Body of pancreas (tissue), 4 donors: Measurements from ENCODE around the gene AGPAT1. TPM values are rescaled to one million over a fixed set of nuclear protein-coding genes. Genes with fewer than 3 reads are reported as not detected.
A peak's percentile ranks its signal among the peaks of the same experiment; 100 is the strongest.

ENCODE experiments used
- ATAC-seq: fragments of 150-250 bp; one replicate; pipeline ENCODE4 v1.9.1; 2016
- DNase-seq, 4 donors: peaks; one replicate each; pipeline ENCODE4 v3.0.0-alpha.2; 2019
- H3K27ac ChIP-seq, 4 donors: fragments of 200-600 bp; sonication (generic); 1 replicate in 3 of 4; 2 replicates in 1 of 4; pipeline versions ENCODE4 v1.5.1 to v1.6.1; 2016 to 2019; ENCODE audit warnings: mild to moderate bottlenecking in 1 of 4, mixed read lengths in 1 of 4, moderate library complexity in 1 of 4
- H3K27me3 ChIP-seq, 2 donors: fragments of 200-600 bp; sonication (generic); one replicate each; pipeline ENCODE4 v1.6.0; 2016; ENCODE audit warnings: mild to moderate bottlenecking in 1 of 2
- H3K36me3 ChIP-seq, 2 donors: fragments of 200-600 bp; sonication (generic); replicated peaks in 1 of 2; 2 replicates each; pipeline ENCODE4 v1.5.1; 2016; ENCODE audit warnings: low read depth in 2 of 2; ENCODE audit not compliant: insufficient read depth in 1 of 2
- H3K4me1 ChIP-seq: fragments of 200-600 bp; sonication (generic); one replicate; pipeline ENCODE4 v1.6.0; 2016
- H3K4me3 ChIP-seq, 2 donors: fragments of 200-600 bp; sonication (generic); 1 replicate in 1 of 2; 2 replicates in 1 of 2; pipeline ENCODE4 v1.5.1; 2016 to 2019
- H3K9me3 ChIP-seq, 3 donors: fragments of 200-600 bp; sonication (generic); 1 replicate in 2 of 3; 2 replicates in 1 of 3; pipeline ENCODE4 v1.5.1; 2016
- POLR2A ChIP-seq, 3 donors: fragments of 450-650 bp; IDR thresholded peaks; one replicate each; pipeline ENCODE4 v1.6.1; 2016; ENCODE audit warnings: antibody characterized with exemption in 3 of 3, mild to moderate bottlenecking in 2 of 3
- WGBS, 2 donors: methylation state at CpG; one replicate each; pipeline ENCODE4 v1.1.5; 2017; 5-methylcytosine and 5-hydroxymethylcytosine counted together
- intact Hi-C: fragments of 100-400 bp; cut with DNase I; formaldehyde crosslinking; loops from one replicate; pipeline ENCODE4 v1.15.1; 2023
- total RNA-seq, 2 donors: library from RNA; depleted of rRNA; stranded (reverse); fragments of >200 nt; gene quantifications; one replicate each; pipeline ENCODE4 v1.1.0, GENCODE V29; 2016
- TF ChIP-seq, protein P1 (sequence below), 7 experiments: fragments of 450-650 bp in 4 of 7; fragments of 200-600 bp in 3 of 7; sonication (generic) in 3 of 7; IDR thresholded peaks; one replicate each; pipeline ENCODE4 v1.5.1; 2016 to 2019; ENCODE audit warnings: antibody characterized with exemption in 7 of 7

Gene AGPAT1
- total RNA-seq, 2 donors from 2014 or later: 13.2 to 16.1 TPM

DNA sequence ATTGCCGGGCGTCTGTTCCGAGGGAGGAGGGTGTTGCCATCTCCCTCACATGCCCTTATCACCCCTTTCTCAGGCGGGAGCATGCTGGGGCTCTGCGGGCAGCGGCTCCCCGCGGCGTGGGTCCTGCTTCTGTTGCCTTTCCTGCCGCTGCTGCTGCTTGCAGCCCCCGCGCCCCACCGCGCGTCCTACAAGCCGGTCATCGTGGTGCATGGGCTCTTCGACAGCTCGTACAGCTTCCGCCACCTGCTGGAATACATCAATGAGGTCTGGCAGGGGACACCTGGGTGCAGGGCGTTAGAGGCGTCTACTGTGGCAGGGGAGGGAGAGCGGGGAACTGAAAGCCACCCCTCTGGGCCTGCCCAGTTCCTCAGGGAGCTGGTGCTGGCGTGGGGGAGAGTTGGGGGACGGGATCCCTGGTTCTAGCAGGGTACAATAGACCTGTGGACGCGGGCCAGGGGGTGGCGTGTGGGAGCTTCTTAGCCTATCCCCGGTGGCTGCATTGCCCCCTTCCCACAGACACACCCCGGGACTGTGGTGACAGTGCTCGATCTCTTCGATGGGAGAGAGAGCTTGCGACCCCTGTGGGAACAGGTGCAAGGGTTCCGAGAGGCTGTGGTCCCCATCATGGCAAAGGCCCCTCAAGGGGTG is 21.2 kb downstream of the AGPAT1 start:
- TF ChIP-seq, protein P1, sequence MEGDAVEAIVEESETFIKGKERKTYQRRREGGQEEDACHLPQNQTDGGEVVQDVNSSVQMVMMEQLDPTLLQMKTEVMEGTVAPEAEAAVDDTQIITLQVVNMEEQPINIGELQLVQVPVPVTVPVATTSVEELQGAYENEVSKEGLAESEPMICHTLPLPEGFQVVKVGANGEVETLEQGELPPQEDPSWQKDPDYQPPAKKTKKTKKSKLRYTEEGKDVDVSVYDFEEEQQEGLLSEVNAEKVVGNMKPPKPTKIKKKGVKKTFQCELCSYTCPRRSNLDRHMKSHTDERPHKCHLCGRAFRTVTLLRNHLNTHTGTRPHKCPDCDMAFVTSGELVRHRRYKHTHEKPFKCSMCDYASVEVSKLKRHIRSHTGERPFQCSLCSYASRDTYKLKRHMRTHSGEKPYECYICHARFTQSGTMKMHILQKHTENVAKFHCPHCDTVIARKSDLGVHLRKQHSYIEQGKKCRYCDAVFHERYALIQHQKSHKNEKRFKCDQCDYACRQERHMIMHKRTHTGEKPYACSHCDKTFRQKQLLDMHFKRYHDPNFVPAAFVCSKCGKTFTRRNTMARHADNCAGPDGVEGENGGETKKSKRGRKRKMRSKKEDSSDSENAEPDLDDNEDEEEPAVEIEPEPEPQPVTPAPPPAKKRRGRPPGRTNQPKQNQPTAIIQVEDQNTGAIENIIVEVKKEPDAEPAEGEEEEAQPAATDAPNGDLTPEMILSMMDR (IDR thresholded peaks at IDR 0.05): peak; percentile 23 to 79 (median 68)
- peak in 2 of 3 donors; percentile 39 to 48 for TF ChIP-seq POLR2A (IDR thresholded peaks at IDR 0.05)
- Histone ChIP-seq H3K4me1 (peaks cover 25% of the 10 kb centered on the region), H3K4me3 (peak overlapping the region; percentile 72), H3K36me3 (no peaks in the 10 kb centered on the region), H3K27me3 (no peaks in the 10 kb centered on the region), H3K9me3 (no peaks in the 10 kb centered on the region), H3K27ac (peak overlapping the region; percentile 35 to 90 (median 77))
- intact Hi-C loops: loop anchor here (5.0 kb wide), 1 partner anchor 37 kb away; no protein-coding TSS in a partner anchor
- ATAC-seq (peak; percentile 78), DNase-seq (peak; percentile 73 to 85 (median 80))
- WGBS, 2 donors: 2 to 8% methylated on average over 14 to 34 of the region's 34 CpGs

DNA sequence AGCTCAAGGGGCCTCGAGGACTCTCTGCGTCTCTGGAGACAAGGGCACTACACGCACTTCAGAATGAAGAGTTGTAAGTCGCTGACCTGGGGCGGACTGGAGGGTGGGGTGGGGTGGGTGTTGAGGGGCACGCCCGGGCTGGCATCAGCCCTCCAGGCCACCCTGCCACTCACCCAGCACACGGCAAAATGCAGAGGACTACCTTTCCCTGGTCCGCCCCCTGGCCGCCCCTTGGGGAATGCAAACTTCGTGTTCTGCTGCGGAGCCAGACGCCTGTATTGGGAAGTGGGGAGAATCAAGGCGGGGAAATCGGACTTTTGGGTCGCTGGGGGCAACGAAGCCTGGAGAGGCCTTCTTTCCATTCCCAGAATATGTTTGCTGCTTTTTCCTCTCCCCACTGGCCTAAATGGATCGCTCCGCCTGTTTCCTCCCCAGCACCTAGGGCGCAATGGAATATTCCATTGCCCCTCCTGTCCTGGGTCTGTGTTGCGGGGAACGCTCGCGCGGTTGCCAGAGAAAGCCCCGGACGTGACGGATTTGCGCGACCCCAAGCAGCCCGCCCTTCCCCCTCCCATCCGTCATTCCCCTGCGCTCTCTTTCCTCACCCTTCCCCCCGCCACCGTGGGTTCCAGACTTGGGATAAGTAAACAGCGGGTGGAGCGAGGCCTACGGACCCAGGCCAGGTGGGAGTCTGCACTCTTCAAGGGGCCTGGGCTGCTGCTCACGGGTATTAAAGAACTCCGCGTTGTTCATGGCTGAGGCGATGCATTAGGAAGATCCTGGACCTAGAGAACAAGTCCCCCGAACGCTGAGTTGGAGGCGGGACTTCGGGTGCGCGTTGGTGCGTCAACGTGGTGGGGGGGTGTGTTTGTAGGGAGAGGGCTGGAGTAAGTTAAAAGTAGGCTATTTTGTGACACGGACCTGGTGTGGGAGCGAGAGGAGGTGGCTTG is 22.0 kb downstream of the AGPAT1 start, which contains the start of gene PPT2:
PPT2 (plus strand) TSS at position 578 of the 950 bp plus-strand sequence. CDS start 454 bp downstream, outside the sequence.
- Histone ChIP-seq H3K4me1 (peaks cover 29% of the 10 kb centered on the region), H3K9me3 (no peaks in the 10 kb centered on the region), H3K27ac (peak within 1 kb of the TSS; percentile 35 to 90 (median 77)), H3K36me3 (no peaks in the 10 kb centered on the region), H3K4me3 (peak within 1 kb of the TSS; percentile 72), H3K27me3 (peaks cover 0 to under 1% of the 10 kb centered on the region in 2 donors)
- intact Hi-C loops: no loop called here
- TF ChIP-seq, protein P1 (IDR thresholded peaks at IDR 0.05): peak in 4 of 7 experiments; percentile 7 to 32 (median 28)
- peak in 1 of 3 donors; percentile 16 for TF ChIP-seq POLR2A (IDR thresholded peaks at IDR 0.05)
- ATAC-seq (peak; percentile 81), DNase-seq (peak; percentile 77 to 90 (median 82))
- WGBS, 2 donors: 2 to 3% methylated on average over 18 to 52 of the region's 52 CpGs

DNA sequence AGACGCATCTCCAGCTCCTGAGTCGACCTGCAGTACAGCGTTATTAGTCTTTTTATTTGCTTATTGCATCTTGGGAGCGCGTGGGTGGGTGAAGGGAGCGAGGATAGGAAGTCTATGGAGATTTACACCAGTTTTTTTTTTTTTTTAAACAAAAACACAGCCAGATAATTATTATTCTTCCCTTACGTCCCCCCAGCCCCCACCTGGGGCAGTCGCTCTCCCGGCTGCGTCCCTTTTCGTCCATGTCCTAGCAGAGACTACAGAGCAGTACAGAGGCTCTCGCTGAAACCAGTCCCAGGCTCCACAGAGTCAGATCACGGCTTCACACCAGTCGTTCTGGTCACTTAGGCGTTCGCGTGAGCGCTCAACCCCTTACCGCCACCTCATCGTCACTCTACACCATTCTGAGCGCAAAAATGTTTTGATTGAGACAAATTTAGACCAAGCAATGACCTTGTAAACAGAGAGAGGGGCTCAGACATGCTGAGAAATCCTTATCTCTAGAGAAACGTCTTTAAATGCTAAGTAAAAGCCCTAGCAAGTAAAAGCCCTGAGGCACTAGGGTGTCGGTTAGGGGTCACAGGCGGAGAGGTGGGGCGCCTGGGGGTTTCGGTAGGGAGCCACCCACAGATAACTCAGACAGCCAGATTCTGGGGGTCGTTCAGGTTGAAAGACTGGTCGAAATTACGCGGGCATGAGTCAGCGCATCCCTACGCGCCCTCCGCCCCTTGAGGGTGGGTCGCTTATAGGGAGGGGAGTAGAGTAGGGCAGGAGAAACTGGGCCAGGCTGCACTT is 22.9 kb downstream of the AGPAT1 start:
- intact Hi-C loops: no loop called here
- peaks cover 0 to 8% of the 10 kb centered on the region in 2 donors for H3K27me3 ChIP-seq
- no peak for TF ChIP-seq POLR2A (IDR thresholded peaks at IDR 0.05)
- TF ChIP-seq, protein P1 (IDR thresholded peaks at IDR 0.05): no peak
- H3K36me3 ChIP-seq: no peaks in the 10 kb centered on the region
- H3K9me3 ChIP-seq: no peaks in the 10 kb centered on the region
- WGBS, 2 donors: 38 to 50% methylated on average over 35 of the region's 35 CpGs
- no peak for ATAC-seq
- H3K27ac ChIP-seq: peak overlapping the region; percentile 35 to 90 (median 77)
- H3K4me1 ChIP-seq: peaks cover 38% of the 10 kb centered on the region
- peak overlapping the region in 1 of 2 donors; percentile 72 for H3K4me3 ChIP-seq
- no peak for DNase-seq

- Histone ChIP-seq H3K27ac (peak within 1 kb of the TSS in 2 of 4 donors; percentile 1 to 90), H3K36me3 (no peaks in the 10 kb centered on the region), H3K27me3 (peaks cover 0 to 8% of the 10 kb centered on the region in 2 donors), H3K4me1 (peaks cover 39% of the 10 kb centered on the region), H3K4me3 (no peak within 1 kb of the TSS), H3K9me3 (no peaks in the 10 kb centered on the region)
- intact Hi-C loops: no loop called here
- DNase-seq (no peak), ATAC-seq (no peak)
- TF ChIP-seq, protein P1 (IDR thresholded peaks at IDR 0.05): no peak
- TF ChIP-seq POLR2A (IDR thresholded peaks at IDR 0.05): no peak
- WGBS, 2 donors: 42 to 44% methylated on average over 13 to 19 of the region's 24 CpGs
Observed at GRCh38 chr6:32151863-32152768, 23.8 kb downstream of the AGPAT1 start, which contains the start of gene PRRT1. TSS of gene PRRT1 (minus strand) at chr6:32151939. CDS start at chr6:32151827, 112 bp downstream.
